ENCODE data around the gene CACNA1H.

The CACNA1H gene

DNA sequence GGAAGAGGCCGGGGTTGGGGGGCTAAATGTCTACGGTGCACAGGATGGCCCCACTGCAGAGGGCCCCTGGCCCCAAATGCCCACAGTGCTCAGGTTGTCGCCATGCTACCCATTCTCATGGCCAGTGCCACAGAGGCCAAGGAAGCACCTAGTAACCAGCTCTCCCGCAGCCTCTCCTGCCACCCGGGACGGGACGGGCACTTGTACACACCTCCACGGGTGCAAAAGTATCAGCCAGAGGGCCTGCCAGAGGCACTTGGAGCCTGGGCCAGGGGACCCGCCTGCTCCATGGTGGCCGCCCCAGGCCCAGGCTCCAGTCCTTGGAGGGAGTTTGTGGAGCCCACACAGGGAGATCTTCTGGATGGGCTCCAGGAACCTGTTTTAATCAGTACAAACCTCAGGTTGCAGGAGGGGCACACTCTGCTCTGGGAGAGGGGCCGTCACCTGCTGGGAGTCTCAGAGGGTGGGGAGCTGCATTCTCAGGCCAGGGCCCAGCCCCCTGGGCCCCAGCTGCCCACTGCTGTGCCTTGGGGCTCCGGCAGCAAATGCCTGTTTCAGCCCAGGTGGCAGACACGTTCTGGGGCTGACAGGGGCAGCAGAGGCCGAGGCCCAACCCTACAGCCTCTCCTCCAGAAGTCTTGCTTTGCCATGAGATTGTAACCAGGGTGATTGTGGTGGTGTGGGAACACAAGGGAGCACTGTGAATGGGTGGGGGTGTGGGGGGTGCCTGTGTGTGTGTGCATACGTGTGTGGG is 110.9 kb downstream of the CACNA1H start:
- Histone ChIP-seq H3K27ac (ENCODE audit: low read depth, low read length) (no peak overlapping the region), H3K4me2 (ENCODE audit: low read length) (no peak overlapping the region), H3K36me3 (ENCODE audit: control insufficient read depth, low read length) (no peaks in the 10 kb centered on the region), H3K9me3 (ENCODE audit: control insufficient read depth, insufficient read depth, low read length) (peaks cover 6% of the 10 kb centered on the region; the same call in 1 of the 2 replicates), H3K9me2 (replicated peaks; ENCODE audit: control insufficient read depth, low read length) (no peaks in the 10 kb centered on the region), H3K79me2 (ENCODE audit: control insufficient read depth, low read length) (no peaks in the 10 kb centered on the region), H3K4me3 (ENCODE audit: low read length) (no peak overlapping the region), H4K20me1 (ENCODE audit: control insufficient read depth, insufficient read depth, low read depth, low read length) (no peaks in the 10 kb centered on the region), H3K27me3 (ENCODE audit: control insufficient read depth, low read length) (peaks cover 5% of the 10 kb centered on the region; the same call in 1 of the 2 replicates), H3F3A (ENCODE audit: control insufficient read depth, insufficient read depth) (no peaks in the 10 kb centered on the region), H3K4me1 (ENCODE audit: control insufficient read depth, low read length) (no peaks in the 10 kb centered on the region)
- TF ChIP-seq, protein P1, sequence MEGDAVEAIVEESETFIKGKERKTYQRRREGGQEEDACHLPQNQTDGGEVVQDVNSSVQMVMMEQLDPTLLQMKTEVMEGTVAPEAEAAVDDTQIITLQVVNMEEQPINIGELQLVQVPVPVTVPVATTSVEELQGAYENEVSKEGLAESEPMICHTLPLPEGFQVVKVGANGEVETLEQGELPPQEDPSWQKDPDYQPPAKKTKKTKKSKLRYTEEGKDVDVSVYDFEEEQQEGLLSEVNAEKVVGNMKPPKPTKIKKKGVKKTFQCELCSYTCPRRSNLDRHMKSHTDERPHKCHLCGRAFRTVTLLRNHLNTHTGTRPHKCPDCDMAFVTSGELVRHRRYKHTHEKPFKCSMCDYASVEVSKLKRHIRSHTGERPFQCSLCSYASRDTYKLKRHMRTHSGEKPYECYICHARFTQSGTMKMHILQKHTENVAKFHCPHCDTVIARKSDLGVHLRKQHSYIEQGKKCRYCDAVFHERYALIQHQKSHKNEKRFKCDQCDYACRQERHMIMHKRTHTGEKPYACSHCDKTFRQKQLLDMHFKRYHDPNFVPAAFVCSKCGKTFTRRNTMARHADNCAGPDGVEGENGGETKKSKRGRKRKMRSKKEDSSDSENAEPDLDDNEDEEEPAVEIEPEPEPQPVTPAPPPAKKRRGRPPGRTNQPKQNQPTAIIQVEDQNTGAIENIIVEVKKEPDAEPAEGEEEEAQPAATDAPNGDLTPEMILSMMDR (IDR thresholded peaks at IDR 0.05; ENCODE audit: low read depth, low read length, poor library complexity, severe bottlenecking): no peak
- TF ChIP-seq EZH2phosphoT487 (IDR thresholded peaks at IDR 0.05; ENCODE audit: borderline replicate concordance, low read length): no peak

DNA sequence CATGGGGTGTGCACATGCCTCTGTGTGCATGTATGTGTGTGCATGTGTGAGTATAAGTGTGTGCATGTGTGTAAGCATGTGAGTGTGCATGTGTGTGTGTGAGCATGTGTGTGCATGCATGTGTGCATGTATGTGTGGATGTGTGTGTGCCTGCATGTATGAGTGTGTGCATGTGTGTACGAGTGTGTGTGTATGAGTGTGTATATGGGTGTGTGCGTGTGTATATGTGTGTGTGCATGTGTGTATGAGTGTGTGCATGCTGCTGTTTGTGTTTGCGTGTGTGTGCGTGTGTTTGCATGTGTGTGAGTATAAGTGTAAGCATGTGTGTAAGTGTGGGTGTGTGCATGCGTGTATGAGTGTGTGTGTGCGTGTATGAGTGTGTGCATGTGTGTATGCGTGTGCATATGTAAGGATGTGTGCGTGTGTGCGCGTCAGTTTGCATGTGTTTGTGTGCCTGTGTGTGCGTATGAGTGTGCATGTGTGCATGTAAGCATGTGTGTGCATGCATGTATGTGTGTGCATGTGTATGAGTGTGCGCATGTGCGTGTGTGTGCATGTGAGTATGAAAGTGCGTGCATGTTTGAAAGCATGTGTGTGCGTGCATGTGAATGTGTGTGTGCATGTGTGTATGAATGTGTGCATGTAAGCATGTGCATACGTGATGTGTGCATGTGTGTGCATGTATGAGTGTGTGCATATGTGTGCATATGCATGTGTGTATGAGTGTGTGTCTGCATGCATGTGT is 111.6 kb downstream of the CACNA1H start:
- Histone ChIP-seq H3K27me3 (ENCODE audit: control insufficient read depth, low read length) (peaks cover 5% of the 10 kb centered on the region; the same call in 1 of the 2 replicates), H3K4me2 (ENCODE audit: low read length) (no peak overlapping the region), H3K9me3 (ENCODE audit: control insufficient read depth, insufficient read depth, low read length) (peaks cover 6% of the 10 kb centered on the region; the same call in 1 of the 2 replicates), H3K4me3 (ENCODE audit: low read length) (no peak overlapping the region), H3K79me2 (ENCODE audit: control insufficient read depth, low read length) (no peaks in the 10 kb centered on the region), H4K20me1 (ENCODE audit: control insufficient read depth, insufficient read depth, low read depth, low read length) (no peaks in the 10 kb centered on the region), H3K36me3 (ENCODE audit: control insufficient read depth, low read length) (no peaks in the 10 kb centered on the region), H3F3A (ENCODE audit: control insufficient read depth, insufficient read depth) (no peaks in the 10 kb centered on the region), H3K27ac (ENCODE audit: low read depth, low read length) (no peak overlapping the region), H3K9me2 (replicated peaks; ENCODE audit: control insufficient read depth, low read length) (no peaks in the 10 kb centered on the region), H3K4me1 (ENCODE audit: control insufficient read depth, low read length) (no peaks in the 10 kb centered on the region)
- TF ChIP-seq, protein P1 (IDR thresholded peaks at IDR 0.05; ENCODE audit: low read depth, low read length, poor library complexity, severe bottlenecking): no peak
- TF ChIP-seq EZH2phosphoT487 (IDR thresholded peaks at IDR 0.05; ENCODE audit: borderline replicate concordance, low read length): no peak

DNA sequence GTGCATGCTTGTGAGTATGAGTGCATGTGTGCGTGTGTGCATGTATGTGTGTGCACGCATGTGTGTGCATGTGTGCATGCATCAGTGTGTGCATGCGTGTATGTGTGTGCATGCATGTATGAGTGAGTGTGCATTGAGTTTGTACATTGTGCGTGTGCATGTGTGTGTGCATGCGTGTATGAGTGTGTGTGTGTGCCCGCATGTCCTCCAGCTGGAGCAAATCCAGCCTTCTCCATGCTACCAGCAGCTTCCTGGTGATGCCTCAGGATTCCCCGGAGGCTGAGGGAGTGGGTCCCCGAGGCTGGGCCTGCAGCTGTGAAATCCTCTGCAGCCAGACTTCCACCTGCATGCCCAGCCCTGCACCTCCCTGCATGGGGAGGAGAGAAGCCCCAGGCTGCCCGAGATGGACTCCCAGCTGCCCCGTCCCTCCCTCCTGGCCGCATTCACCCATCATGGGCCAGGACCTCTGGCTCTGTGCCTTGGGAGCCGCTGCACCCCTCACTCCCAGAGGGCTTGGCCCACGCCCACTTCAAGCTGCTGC is 112.3 kb downstream of the CACNA1H start:
- H3K27me3 ChIP-seq (ENCODE audit: control insufficient read depth, low read length): peaks cover 5% of the 10 kb centered on the region; the same call in 1 of the 2 replicates
- no peaks in the 10 kb centered on the region for H3K36me3 ChIP-seq (ENCODE audit: control insufficient read depth, low read length)
- no peak overlapping the region for H3K27ac ChIP-seq (ENCODE audit: low read depth, low read length)
- H3K9me2 ChIP-seq (replicated peaks; ENCODE audit: control insufficient read depth, low read length): no peaks in the 10 kb centered on the region
- H3K4me2 ChIP-seq (ENCODE audit: low read length): no peak overlapping the region
- H3K4me1 ChIP-seq (ENCODE audit: control insufficient read depth, low read length): no peaks in the 10 kb centered on the region
- H3K79me2 ChIP-seq (ENCODE audit: control insufficient read depth, low read length): no peaks in the 10 kb centered on the region
- TF ChIP-seq, protein P1 (IDR thresholded peaks at IDR 0.05; ENCODE audit: low read depth, low read length, poor library complexity, severe bottlenecking): no peak
- no peak for TF ChIP-seq EZH2phosphoT487 (IDR thresholded peaks at IDR 0.05; ENCODE audit: borderline replicate concordance, low read length)
- H3F3A ChIP-seq (ENCODE audit: control insufficient read depth, insufficient read depth): no peaks in the 10 kb centered on the region
- H4K20me1 ChIP-seq (ENCODE audit: control insufficient read depth, insufficient read depth, low read depth, low read length): no peaks in the 10 kb centered on the region
- peaks cover 6% of the 10 kb centered on the region; the same call in 1 of the 2 replicates for H3K9me3 ChIP-seq (ENCODE audit: control insufficient read depth, insufficient read depth, low read length)
- H3K4me3 ChIP-seq (ENCODE audit: low read length): no peak overlapping the region

Data from DOHH2 (cell line).